Measurements from ENCODE around the gene ACACB. TPM values are rescaled to one million over a fixed set of nuclear protein-coding genes. Genes with fewer than 3 reads are reported as not detected.
A peak's percentile ranks its signal among the peaks of the same experiment; 100 is the strongest.

Gene ACACB
- total RNA-seq: 4.9 TPM

DNA sequence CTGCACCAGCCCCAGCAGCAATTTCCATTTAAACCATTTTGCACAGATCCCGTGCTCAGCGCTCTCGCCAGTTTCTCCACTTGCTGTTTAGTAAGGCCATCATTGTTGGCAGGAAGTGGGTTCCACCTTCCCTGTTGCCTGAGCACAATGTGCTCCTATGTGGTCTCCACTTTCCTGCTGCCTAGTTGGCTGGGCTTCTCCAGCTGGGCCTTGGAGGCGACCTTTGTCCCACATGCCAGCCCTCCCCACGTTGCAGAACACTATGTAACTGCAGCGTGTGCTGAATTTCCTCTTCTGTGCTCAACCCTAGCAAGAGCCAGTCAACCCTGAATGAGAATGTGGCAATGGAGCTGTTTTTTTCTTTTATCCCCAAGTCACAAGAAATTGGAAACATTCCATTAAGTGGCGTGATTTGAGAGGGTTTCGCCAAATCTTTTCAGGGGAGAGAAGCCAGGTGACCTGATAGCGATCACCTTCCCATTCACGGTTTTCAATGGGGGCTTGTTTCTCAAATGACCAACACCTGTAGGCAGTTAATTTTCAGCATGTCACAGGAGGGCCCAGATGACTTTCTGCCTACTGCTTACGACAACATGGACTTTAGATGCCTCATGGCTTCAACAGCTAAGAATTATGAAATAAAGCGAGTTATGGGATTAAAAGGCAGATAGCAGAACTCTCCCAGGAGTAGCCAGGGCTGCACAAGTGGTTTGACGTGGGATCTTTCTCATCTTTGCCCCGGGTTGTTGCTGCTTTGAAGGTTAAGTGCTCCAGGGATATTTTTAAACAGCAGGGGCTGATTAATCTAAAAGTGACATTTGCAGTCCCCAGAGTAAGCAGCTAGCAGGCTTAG lies at the start of gene ACACB:
Gene ACACB, plus strand, starts transcription at position 830 of the 853 bp plus-strand sequence. CDS start 22,819 bp downstream, outside the sequence.
- no peak for FAIRE-seq
- peak in 1 of 2 donors; percentile 39 for DNase-seq (ENCODE audit: low spot score in 2 of 2)

DNA sequence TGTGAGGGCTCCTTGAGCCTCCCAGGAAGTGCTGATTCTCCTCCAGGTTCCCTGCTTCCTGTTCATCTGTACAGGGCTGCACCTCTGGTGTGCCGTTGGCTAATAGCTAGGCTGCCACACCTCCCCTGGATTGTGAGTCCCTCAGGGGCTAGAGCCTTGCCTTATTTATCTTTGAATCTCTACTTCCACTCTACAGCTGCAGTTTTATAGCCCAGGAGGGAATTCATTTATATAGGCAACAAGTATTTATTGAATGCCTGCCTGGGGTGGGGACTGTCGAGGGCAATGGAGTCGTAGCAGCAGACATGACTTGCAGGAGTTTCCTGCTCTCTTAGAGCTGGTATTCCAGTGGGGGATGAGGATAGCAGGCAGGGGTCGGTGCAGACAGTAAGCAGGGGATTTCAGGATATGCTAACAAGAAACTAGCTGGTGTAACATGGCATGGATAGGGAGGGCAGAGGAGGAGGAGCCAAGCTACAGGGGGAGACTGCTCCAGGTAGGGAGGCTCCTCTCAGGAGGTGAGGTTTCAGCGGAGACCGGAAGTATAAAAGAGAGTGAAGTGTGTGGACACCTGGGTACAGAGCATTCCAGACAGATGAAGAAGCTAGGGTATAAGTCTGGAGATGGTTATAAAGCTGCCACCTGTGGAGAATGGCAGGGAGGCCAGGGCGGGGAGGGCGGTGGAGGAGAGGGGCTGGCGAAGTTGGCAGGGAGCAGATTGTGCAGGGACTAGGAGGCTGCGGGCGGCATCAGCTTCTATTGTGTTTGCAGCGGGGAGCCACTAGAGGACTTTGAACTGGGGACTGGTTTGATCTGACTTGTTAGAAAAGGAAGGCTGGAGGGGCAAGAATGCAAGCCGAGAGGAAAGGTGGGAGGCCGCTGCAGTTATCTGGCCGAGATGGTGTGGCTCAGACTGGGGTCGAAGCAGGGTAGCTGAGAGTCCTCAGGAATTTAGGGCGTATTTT lies 46.8 kb upstream of the ACACB start:
- FAIRE-seq: no peak
- no peak for DNase-seq (ENCODE audit: low spot score in 2 of 2)

DNA sequence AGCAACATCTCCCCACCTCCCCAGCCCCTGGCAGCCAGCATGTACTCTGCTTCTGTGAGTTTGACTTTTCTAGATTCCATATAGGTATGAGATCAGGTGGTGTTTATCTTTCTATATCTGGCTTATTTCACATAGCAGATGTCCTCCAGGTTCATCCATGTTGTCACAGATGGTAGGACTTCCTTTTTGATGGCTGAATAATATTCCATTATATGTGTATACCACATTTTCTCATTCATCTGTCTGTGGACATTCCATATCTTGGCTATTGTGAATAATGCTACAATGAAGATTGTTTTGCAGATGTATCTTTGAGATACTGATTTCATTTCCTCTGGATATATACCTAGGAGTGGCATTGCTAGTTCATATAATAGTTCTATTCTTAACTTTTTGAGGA lies 41.5 kb upstream of the ACACB start:
- DNase-seq (ENCODE audit: low spot score in 2 of 2): no peak
- no peak for FAIRE-seq

DNA sequence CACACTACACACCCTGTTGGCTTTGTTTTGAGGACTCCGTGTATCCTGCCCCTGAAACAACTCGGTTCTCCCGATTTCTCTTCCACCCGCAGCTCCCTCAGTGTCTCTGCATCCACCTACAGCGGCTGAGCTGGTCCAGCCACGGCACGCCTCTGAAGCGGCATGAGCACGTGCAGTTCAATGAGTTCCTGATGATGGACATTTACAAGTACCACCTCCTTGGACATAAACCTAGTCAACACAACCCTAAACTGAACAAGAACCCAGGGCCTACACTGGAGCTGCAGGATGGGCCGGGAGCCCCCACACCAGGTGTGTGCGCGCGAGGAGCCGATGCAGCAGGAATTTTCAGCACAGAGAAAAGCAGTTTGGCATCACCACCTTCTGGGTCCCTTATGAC lies 33.6 kb upstream of the ACACB start:
- DNase-seq (ENCODE audit: low spot score in 2 of 2): no peak
- FAIRE-seq: no peak

DNA sequence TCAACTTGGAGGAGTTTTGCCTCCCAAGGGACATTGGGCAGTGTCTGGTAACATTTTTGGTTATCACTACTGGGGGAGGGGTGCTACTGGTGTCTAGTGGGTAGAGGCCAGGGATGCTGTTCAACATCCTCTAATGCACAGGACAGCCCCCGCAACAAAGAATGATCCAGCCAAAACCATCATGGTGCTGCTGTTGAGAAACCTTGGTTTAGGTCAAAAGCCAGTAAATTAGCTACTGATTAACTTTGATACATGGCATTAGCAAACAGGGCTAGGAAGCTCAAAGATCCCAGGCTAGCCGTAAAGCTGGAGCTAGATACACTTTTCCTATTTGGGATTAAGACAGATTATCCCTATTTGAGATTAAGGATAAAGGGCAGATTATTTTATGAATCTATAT lies 32.0 kb upstream of the ACACB start:
- DNase-seq (ENCODE audit: low spot score in 2 of 2) (no peak), FAIRE-seq (no peak)

DNA sequence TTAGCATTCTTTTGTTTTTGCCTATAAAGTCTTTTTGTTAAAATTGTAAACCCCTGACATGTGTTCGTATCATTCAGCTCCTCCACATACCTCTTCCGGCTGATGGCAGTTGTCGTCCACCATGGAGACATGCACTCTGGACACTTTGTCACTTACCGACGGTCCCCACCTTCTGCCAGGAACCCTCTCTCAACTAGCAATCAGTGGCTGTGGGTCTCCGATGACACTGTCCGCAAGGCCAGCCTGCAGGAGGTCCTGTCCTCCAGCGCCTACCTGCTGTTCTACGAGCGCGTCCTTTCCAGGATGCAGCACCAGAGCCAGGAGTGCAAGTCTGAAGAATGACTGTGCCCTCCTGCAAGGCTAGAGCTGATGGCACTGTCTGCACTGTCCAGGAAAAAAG lies 30.8 kb upstream of the ACACB start:
- FAIRE-seq (no peak), DNase-seq (ENCODE audit: low spot score in 2 of 2) (no peak)

DNA sequence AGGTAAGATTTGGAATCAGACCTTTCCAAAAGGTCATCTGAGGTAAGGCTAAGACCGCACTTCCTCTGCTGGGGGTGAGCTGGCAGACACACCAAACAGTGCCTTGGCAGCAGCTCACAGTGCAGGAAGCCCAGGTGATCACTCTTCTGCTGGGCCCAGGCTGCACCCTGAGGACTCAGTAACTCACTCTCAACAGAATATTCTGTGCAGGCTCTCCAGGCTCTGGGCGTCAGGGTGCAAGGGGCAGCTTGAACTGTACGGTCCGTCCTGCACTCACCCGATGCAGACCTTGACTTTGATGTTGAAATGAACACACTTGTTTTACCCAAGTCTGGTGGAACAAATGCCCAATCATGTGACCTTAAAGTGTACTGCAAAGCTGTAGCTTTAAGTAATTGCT lies 29.1 kb upstream of the ACACB start:
- DNase-seq (ENCODE audit: low spot score in 2 of 2) (no peak), FAIRE-seq (no peak)

DNA sequence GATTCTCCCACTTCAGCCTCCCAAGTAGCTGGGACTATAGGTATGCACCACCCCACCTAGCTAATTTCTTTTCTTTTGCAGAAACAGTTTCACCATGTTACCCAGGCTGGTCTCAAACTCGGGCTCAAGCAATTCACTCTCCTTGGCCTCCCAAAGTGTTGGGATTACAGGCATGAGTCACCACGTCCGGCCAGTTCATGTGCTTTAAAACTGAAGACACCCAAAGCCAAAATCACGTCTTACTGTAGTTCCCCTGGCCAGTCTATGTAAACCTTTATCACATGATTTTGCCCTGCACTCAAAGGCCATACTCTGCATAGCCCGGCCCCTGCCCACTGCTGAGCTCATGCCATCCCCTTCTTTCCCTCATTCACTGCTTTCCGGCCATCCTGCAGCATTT lies 27.6 kb upstream of the ACACB start:
- FAIRE-seq (no peak), DNase-seq (ENCODE audit: low spot score in 2 of 2) (no peak)

DNA sequence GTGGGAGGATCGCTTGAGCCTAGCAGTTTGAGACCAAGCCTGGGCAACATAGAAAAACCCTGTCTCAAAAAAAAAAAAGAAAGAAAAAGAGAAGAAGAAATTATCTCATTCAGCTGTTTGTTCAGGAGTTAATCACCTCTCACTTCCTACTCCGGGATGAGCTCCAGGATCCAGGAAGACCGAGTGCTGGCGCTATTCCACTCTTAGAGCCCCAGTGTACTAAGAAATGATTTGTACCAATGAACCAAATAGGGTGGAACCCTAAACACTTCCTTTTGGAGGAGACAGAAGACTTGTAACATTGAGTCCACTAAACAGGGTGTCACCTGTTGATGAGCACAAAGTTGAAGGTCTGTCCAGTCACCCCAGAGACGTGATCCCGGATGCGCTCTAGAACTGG lies 26.7 kb upstream of the ACACB start:
- DNase-seq (ENCODE audit: low spot score in 2 of 2): no peak
- no peak for FAIRE-seq

DNA sequence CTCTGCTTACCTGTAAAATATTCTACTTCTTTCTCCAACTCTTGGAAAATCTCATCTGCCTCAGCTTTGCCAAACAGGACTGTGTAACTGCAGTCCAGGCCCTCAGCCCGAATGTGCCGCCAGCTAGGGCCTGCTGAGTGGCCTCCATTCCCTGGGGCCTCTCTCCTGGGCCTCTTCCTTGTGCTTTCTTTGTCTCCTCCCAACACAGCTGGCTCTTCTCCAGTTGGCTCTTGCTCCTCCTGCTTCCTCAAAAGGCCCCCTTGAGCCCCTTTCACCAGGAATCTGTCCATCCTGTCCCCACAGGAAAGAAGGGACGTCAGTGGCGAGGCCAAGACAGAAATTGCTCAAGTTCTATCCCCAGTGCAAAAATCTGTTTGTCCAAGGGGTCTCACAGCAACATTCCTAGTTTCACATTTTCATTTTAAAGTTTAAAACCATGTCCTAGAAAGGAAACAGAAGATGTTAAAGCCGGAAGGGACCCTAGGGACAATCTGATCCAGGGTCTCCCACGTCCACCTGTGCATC lies 23.8 kb upstream of the ACACB start:
- FAIRE-seq (no peak), DNase-seq (ENCODE audit: low spot score in 2 of 2) (no peak)

DNA sequence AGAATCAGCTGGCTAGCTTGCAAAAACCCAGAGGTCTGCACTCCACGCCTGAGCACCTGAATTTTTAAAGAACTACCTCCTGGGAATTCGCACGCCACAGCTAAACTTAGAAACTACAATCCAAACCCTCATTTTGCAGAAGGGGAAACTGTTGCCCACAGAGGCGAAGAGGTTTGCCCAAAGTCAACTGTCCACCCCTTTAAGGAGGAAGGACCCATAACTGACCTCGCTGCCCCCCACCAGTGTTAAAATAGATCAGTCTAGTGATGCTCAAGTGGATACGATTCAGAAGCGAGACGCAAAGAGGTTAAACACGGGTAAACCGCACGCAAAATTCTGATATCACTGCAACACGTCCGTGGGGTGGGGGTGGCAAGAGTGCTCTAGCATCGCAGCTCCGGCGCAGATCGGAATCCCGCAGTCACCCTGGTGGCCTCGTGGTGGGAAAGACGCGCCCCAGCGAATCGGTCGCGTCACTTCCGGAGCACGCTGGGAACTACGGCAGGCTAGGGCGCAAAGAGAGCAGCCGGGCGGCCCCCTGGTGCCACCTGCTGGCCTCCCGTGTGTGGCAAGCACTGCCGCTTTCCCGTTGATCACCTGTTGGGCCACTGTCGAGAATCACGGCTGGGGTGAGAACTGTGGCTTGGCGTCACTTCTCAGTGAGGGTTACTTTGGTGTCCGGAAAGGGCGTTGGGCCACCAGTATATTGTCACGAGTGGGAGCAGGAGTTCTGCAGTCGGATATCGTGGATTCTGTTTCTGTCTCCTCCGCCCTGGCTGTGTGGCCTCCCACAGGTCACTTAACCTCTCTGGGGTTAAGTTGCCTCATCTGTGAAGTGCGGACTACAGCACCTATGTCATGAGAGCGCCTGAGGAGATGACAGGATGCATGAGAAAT lies 23.1 kb upstream of the ACACB start, which contains the start of gene ALKBH2:
Gene ALKBH2, minus strand, starts transcription at position 451 of the 897 bp plus-strand sequence. CDS start 686 bp downstream, outside the sequence.
- FAIRE-seq: no peak
- DNase-seq (ENCODE audit: low spot score in 2 of 2): peak; percentile 81 to 97

DNA sequence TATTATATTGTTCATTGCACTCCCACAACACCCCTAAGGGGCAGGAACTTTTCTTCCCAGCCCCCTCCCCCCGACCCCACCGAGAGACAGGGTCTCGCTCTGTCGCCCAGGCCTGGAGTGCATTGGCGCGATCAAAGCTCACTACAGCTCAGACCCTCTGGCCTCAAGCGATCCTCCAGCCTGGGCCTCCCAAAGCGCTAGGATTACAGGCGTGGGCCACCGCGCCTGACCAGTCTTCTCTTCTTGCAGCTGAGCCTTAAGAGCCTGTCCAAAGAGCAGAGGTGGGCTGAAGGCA lies 19.3 kb upstream of the ACACB start:
- FAIRE-seq: no peak
- no peak for DNase-seq (ENCODE audit: low spot score in 2 of 2)

DNA sequence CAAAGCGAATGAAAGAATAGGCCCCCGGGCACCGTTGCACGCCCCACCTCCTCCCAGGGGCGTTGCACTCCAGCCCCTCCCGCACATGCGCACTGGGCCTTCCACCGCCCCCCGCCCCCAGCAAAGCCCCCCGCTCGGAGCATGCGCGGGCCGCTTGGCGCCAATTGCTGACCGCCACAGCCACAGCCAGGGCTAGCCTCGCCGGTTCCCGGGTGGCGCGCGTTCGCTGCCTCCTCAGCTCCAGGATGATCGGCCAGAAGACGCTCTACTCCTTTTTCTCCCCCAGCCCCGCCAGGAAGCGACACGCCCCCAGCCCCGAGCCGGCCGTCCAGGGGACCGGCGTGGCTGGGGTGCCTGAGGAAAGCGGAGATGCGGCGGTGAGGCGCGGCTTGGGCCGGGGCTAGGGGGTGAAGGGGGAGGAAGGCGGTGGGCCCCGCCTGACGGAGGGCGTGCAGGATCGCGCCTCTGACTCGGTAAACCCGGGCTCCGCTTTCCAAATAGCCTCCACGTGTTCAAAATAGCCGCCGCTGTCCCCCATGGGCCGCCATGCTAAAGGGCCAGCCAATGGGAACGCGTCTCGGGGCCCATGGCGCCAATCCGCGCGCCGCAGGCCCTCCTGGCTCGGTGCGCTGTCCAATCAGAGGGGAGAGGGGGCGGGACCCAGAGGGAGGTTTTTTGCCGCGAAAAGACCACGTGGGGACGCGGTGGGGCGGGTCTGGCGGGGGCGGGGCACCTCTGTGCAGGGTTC lies 18.8 kb upstream of the ACACB start, which contains the start of gene UNG:
Gene UNG, plus strand, starts transcription at position 163 of the 748 bp plus-strand sequence. Its CDS starts 83 bp downstream, at position 246.
- DNase-seq (ENCODE audit: low spot score in 2 of 2) (peak; percentile 96 to 100), FAIRE-seq (peak; percentile 10)

DNA sequence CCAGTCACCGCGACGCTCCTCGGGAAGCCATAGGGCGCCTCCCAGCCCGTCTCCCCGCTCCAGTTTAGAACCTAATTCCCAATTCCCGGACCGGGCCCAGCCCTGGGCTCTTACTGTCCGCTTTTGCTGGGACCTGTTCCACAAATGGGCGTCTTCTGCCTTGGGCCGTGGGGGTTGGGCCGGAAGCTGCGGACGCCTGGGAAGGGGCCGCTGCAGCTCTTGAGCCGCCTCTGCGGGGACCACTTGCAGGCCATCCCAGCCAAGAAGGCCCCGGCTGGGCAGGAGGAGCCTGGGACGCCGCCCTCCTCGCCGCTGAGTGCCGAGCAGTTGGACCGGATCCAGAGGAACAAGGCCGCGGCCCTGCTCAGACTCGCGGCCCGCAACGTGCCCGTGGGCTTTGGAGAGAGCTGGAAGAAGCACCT lies 18.2 kb upstream of the ACACB start:
- no peak for FAIRE-seq

DNA sequence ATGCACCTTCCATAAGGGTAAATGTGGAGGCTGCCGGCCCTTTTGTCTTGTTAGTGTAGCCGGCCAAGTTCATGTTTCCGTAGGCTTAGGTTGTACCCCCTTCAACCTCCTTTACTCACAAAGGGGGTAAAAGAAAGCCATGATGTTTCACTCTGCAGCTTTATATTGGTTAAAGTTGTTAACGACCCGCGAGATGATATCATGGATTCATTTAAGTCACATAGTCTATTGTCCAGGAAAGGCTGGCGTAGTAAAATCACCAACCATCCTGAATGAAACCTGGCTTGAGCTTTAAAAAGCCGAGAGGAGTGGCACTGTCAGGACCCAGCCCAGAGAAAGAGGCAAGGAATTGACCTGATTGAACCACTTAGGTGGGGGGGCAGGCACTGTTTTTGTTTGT lies 17.7 kb upstream of the ACACB start:
- FAIRE-seq: no peak

More for the DNA sequence above, 18.2 kb upstream of the ACACB start:
- DNase-seq (ENCODE audit: low spot score in 2 of 2): no peak

DNA sequence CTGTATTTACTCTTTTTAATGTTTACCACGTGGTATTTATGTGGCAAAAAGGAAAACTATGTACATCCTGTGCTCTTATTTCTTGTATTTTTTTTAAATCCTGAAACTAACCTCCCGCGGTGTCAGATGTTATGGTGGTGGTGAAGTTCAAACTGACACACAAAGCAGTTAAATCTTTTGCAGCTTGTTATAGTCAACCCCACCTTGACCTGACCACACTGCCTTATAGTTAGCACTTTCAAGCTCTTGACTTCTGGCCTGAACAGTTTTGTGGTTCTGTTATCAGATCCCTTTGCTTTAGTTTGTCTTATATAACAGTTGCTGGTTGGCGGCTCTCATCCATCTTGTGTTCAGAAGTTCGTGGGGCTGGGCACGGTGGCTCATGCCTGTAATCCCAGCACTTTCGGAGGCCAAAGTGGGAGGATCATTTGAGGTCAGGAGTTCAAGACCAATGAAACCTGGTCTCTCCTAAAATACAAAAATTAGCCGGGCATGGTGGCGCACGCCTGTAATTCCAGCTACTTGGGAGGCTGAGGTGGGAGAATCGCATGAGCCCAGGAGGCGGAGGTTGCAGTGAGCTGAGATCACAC lies 16.9 kb upstream of the ACACB start:
- no peak for FAIRE-seq
- DNase-seq (ENCODE audit: low spot score in 2 of 2): no peak

More for the DNA sequence above, 17.7 kb upstream of the ACACB start:
- no peak for DNase-seq (ENCODE audit: low spot score in 2 of 2)

DNA sequence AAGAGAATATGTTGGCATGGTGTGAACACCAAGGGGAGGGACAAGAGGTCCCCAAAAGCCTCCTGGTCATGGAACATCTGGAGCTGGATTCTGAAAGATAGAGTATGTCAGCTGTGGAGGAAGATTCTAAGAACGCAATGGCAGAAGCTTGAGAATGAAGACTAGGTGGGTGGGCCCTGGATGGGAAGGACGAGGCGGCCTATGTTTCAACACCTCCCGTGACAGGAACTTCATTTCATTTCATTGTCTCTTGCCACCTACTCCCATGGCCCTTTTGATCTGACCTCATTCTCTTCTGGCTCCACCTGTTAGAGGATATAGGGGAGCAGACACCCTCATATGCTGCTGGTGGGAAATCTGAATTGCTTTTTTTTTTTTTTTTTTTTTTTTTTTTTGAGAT lies 15.6 kb upstream of the ACACB start:
- DNase-seq (ENCODE audit: low spot score in 2 of 2): no peak
- no peak for FAIRE-seq

DNA sequence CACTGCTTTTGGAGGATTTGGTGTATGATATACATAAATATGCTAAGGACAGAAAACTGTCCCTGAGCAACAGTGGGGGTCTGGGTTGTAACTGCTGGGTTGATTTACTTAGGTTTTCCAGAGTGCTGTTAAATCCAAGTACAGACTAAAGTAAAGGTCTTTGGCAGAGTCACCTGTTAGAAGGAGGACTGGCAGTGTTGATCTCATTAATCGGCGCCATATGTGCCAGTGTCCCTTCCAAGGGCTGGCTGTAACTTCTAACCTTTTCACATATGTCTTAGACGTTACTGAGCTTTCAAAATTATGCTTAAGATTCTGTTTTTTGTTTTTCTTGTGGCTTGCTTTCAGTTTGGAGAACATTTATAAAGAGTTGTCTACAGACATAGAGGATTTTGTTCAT lies 13.9 kb upstream of the ACACB start:
- DNase-seq (ENCODE audit: low spot score in 2 of 2) (no peak), FAIRE-seq (no peak)

DNA sequence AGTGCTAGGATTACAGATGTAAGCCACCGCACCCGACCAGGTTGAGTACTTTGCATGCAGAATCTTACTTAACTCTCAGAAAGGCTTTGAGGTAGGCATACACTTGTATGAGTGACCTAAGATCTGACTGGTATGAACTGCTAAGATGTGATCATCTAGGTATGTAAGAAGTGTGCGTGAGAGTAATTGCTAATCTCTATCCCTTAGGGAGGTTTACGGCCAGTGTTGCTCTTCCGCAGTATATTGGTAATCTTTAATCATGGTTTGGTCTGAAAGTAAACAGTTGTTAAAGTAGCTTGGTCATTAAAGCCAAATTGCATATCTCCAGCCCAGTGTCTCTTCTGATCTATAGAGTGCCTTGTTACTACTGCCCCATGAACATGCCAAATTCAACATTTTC lies 11.2 kb upstream of the ACACB start:
- FAIRE-seq: no peak

More for the DNA sequence above, 11.2 kb upstream of the ACACB start:
- DNase-seq (ENCODE audit: low spot score in 2 of 2): no peak

All from frontal cortex (tissue), 4 donors.